GM23338 (cell line): ENCODE results near the gene GSTT4. TPM values are rescaled to one million over a fixed set of nuclear protein-coding genes. Genes with fewer than 3 reads are reported as not detected.

ENCODE experiments used
- ATAC-seq: fragments of 200-7000 bp; cut with Tn5 transposase; 3 replicates; pipeline ENCODE4 v1.9.1; 2020
- DNase-seq: peaks from one replicate; pipeline ENCODE4 v3.0.0-alpha.2; 2015; ENCODE audit warnings: low spot score
- H2AFZ ChIP-seq: fragments of 200-600 bp; sonication (generic); 2 replicates; pipeline ENCODE4 v1.8.0; 2016; ENCODE audit warnings: antibody characterized with exemption, mild to moderate bottlenecking, moderate library complexity
- H3F3A ChIP-seq: fragments of 200-600 bp; sonication (generic); replicated peaks from 2 replicates; pipeline ENCODE4 v1.8.0; 2017; ENCODE audit warnings: antibody characterized with exemption, mixed run types, low read depth
- H3K27ac ChIP-seq: fragments of 200-600 bp; sonication (generic); 2 replicates; pipeline ENCODE4 v1.6.1; 2016; ENCODE audit warnings: low read depth
- H3K27me3 ChIP-seq: fragments of 200-600 bp; sonication (generic); 2 replicates; pipeline ENCODE4 v1.8.0; 2016; ENCODE audit warnings: mild to moderate bottlenecking, mixed run types, moderate library complexity; ENCODE audit not compliant: insufficient read depth
- H3K36me3 ChIP-seq: fragments of 200-600 bp; sonication (generic); 2 replicates; pipeline ENCODE4 v1.8.0; 2016; ENCODE audit warnings: mild to moderate bottlenecking; ENCODE audit not compliant: insufficient read depth
- H3K4me1 ChIP-seq: fragments of 200-600 bp; sonication (generic); 2 replicates; pipeline ENCODE4 v1.8.0; 2016; ENCODE audit warnings: mild to moderate bottlenecking, moderate library complexity; ENCODE audit not compliant: insufficient read depth
- H3K4me2 ChIP-seq: fragments of 200-600 bp; sonication (generic); 2 replicates; pipeline ENCODE4 v1.7.1; 2017; ENCODE audit warnings: mixed run types
- H3K4me3 ChIP-seq: fragments of 200-600 bp; sonication (generic); 2 replicates; pipeline ENCODE4 v1.6.1; 2016; ENCODE audit warnings: mixed run types
- H3K79me2 ChIP-seq: fragments of 200-600 bp; sonication (generic); replicated peaks from 2 replicates; pipeline ENCODE4 v1.8.0; 2017; ENCODE audit warnings: mild to moderate bottlenecking; ENCODE audit not compliant: insufficient read depth
- H3K9me2 ChIP-seq: fragments of 200-600 bp; sonication (generic); 2 replicates; pipeline ENCODE4 v1.8.0; 2017; ENCODE audit not compliant: insufficient read depth
- H4K20me1 ChIP-seq: fragments of 200-600 bp; sonication (generic); replicated peaks from 2 replicates; pipeline ENCODE4 v1.8.0; 2017; ENCODE audit warnings: mild to moderate bottlenecking; ENCODE audit not compliant: insufficient read depth
- H3K27ac Mint-ChIP-seq: 2 replicates; pipeline ENCODE4 v1.8.0; 2020; ENCODE audit warnings: inconsistent platforms, mild to moderate bottlenecking, moderate library complexity, mixed read lengths
- H3K27me3 Mint-ChIP-seq: 3 replicates; pipeline ENCODE4 v1.8.0; 2022; ENCODE audit warnings: low read depth, mild to moderate bottlenecking, moderate library complexity, mixed read lengths, inconsistent platforms; ENCODE audit not compliant: insufficient read depth, poor library complexity
- H3K36me3 Mint-ChIP-seq: 3 replicates; pipeline ENCODE4 v1.8.0; 2021; ENCODE audit warnings: low read depth, mild to moderate bottlenecking, inconsistent platforms, moderate library complexity, mixed read lengths
- H3K4me1 Mint-ChIP-seq: 3 replicates; pipeline ENCODE4 v1.8.0; 2020; ENCODE audit warnings: mild to moderate bottlenecking, inconsistent platforms, mixed read lengths
- H3K4me3 Mint-ChIP-seq: 3 replicates; pipeline ENCODE4 v1.8.0; 2021; ENCODE audit warnings: moderate library complexity, mild to moderate bottlenecking, inconsistent platforms, mixed read lengths
- H3K9me3 Mint-ChIP-seq: 3 replicates; pipeline ENCODE4 v1.8.0; 2020; ENCODE audit warnings: moderate library complexity, mild to moderate bottlenecking, inconsistent platforms, mixed read lengths
- CREB1 ChIP-seq: fragments of 250-450 bp; sonication (Bioruptor Pico); IDR thresholded peaks from 2 replicates; pipeline ENCODE4 v1.5.0; 2020; ENCODE audit warnings: low read depth, mild to moderate bottlenecking, moderate library complexity
- EZH2 ChIP-seq: fragments of 200-600 bp; sonication (generic); IDR thresholded peaks from one replicate; pipeline ENCODE4 v1.8.0; 2017; ENCODE audit warnings: antibody characterized with exemption, mild to moderate bottlenecking, low read depth; ENCODE audit not compliant: unreplicated experiment
- EZH2phosphoT487 ChIP-seq: fragments of 200-600 bp; sonication (generic); IDR thresholded peaks from one replicate; pipeline ENCODE4 v1.8.1; 2018; ENCODE audit warnings: antibody characterized with exemption; ENCODE audit not compliant: unreplicated experiment
- JUNB ChIP-seq: IDR thresholded peaks from one replicate; pipeline ENCODE4 v1.6.1; 2016; ENCODE audit warnings: antibody characterized with exemption; ENCODE audit not compliant: unreplicated experiment
- NANOG ChIP-seq: IDR thresholded peaks from 2 replicates; pipeline ENCODE4 v1.6.1; 2016; ENCODE audit warnings: antibody characterized with exemption, borderline replicate concordance
- POLR2AphosphoS5 ChIP-seq: IDR thresholded peaks from 2 replicates; pipeline ENCODE4 v1.6.1; 2016; ENCODE audit warnings: antibody characterized with exemption, low read depth
- STAT1 ChIP-seq: IDR thresholded peaks from one replicate; pipeline ENCODE4 v1.6.1; 2016; ENCODE audit warnings: antibody characterized with exemption; ENCODE audit not compliant: unreplicated experiment
- ZNF114 ChIP-seq: fragments of 250-450 bp; sonication (Bioruptor Pico); IDR thresholded peaks from 2 replicates; pipeline ENCODE4 v1.5.0; 2020; ENCODE audit warnings: mild to moderate bottlenecking, moderate library complexity
- ZNF331 ChIP-seq: fragments of 250-450 bp; sonication (Bioruptor Pico); IDR thresholded peaks from 2 replicates; pipeline ENCODE4 v1.5.0; 2020; ENCODE audit warnings: low read depth, mild to moderate bottlenecking, moderate library complexity
- polyA plus RNA-seq: library from polyadenylated mRNA; unstranded; fragments of >200 nt; fragmentation: Nextera tagmentation; extraction: Ambion mirVana; gene quantifications from 2 replicates; pipeline ENCODE4 v1.2.1, GENCODE V29; 2016
- total RNA-seq: library from RNA; depleted of rRNA; stranded (reverse); fragments of >200 nt; shearing (Covaris generic); gene quantifications from 2 replicates; pipeline ENCODE4 v1.2.3, GENCODE V29; 2014
- TF ChIP-seq, protein P1 (sequence below), 2 experiments: fragments of 200-600 bp in 1 of 2; sonication (generic) in 1 of 2; conservative IDR thresholded peaks; 2 replicates each; pipeline versions ENCODE4 v1.5.1 to v1.6.1; 2016 to 2017; ENCODE audit warnings: antibody characterized with exemption in 2 of 2, low read depth in 2 of 2, mild to moderate bottlenecking in 2 of 2, moderate library complexity in 1 of 2
- TF ChIP-seq, protein P2 (sequence below): fragments of 250-450 bp; sonication (Bioruptor Pico); IDR thresholded peaks from 2 replicates; pipeline ENCODE4 v1.5.0; 2020; ENCODE audit warnings: mild to moderate bottlenecking, moderate library complexity
- TF ChIP-seq, protein P3 (sequence below): IDR thresholded peaks from 2 replicates; pipeline ENCODE4 v1.6.1; 2016; ENCODE audit warnings: antibody characterized with exemption

Gene GSTT4
- total and polyA plus RNA-seq, 2 experiments from 2014 or later: not detected

DNA sequence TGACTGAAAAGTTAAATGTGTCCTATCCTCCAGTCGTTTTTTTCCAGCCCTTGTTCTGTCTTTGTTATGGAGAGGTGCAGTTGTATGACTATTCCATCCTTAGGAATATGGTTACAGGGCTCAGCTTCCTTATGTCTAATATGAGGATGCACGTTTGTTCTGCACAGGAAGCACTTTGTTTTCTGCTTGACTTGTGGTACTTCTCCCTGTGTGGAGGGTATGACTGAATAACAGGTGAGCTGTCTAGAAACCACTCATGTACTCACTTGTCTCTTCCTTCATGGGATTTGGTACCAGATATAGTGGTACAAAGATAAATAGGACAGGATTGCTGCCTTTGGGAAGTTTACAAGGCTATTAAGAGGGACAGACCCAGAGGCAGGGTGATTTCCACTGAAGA, 23.3 kb upstream of the GSTT4 start (continued):
- TF ChIP-seq, protein P1, sequence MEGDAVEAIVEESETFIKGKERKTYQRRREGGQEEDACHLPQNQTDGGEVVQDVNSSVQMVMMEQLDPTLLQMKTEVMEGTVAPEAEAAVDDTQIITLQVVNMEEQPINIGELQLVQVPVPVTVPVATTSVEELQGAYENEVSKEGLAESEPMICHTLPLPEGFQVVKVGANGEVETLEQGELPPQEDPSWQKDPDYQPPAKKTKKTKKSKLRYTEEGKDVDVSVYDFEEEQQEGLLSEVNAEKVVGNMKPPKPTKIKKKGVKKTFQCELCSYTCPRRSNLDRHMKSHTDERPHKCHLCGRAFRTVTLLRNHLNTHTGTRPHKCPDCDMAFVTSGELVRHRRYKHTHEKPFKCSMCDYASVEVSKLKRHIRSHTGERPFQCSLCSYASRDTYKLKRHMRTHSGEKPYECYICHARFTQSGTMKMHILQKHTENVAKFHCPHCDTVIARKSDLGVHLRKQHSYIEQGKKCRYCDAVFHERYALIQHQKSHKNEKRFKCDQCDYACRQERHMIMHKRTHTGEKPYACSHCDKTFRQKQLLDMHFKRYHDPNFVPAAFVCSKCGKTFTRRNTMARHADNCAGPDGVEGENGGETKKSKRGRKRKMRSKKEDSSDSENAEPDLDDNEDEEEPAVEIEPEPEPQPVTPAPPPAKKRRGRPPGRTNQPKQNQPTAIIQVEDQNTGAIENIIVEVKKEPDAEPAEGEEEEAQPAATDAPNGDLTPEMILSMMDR (conservative IDR thresholded peaks at IDR 0.05; ENCODE audit: low read depth in 2 of 2): no peak

DNA sequence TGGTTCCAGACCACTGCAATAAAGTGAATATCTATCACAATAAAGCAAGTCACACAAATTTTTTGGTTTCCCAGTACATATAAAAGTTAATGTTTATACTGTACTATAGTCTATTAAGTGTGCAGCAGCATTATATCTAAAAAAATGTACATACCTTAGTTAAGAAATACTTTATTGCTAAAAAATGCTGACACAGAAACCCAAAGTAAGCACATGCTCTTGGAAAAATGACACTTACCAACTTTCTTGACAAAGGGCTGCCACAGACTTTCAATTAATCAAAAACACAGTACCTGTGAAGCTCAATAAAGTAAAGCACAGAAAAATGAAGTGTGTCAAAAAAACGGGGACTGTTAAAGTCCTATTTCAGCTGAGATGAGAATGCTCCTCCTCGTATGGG, 22.7 kb upstream of the GSTT4 start:
- Mint-ChIP-seq H3K27ac (no peak overlapping the region), H3K4me1 (peaks cover 6% of the 10 kb centered on the region; the same call in 2 of the 3 replicates)
- no peak for TF ChIP-seq EZH2phosphoT487
- TF ChIP-seq JUNB: no peak
- TF ChIP-seq EZH2: no peak
- TF ChIP-seq CREB1 (CRISPR knock-in tag): no peak
- TF ChIP-seq, protein P2, sequence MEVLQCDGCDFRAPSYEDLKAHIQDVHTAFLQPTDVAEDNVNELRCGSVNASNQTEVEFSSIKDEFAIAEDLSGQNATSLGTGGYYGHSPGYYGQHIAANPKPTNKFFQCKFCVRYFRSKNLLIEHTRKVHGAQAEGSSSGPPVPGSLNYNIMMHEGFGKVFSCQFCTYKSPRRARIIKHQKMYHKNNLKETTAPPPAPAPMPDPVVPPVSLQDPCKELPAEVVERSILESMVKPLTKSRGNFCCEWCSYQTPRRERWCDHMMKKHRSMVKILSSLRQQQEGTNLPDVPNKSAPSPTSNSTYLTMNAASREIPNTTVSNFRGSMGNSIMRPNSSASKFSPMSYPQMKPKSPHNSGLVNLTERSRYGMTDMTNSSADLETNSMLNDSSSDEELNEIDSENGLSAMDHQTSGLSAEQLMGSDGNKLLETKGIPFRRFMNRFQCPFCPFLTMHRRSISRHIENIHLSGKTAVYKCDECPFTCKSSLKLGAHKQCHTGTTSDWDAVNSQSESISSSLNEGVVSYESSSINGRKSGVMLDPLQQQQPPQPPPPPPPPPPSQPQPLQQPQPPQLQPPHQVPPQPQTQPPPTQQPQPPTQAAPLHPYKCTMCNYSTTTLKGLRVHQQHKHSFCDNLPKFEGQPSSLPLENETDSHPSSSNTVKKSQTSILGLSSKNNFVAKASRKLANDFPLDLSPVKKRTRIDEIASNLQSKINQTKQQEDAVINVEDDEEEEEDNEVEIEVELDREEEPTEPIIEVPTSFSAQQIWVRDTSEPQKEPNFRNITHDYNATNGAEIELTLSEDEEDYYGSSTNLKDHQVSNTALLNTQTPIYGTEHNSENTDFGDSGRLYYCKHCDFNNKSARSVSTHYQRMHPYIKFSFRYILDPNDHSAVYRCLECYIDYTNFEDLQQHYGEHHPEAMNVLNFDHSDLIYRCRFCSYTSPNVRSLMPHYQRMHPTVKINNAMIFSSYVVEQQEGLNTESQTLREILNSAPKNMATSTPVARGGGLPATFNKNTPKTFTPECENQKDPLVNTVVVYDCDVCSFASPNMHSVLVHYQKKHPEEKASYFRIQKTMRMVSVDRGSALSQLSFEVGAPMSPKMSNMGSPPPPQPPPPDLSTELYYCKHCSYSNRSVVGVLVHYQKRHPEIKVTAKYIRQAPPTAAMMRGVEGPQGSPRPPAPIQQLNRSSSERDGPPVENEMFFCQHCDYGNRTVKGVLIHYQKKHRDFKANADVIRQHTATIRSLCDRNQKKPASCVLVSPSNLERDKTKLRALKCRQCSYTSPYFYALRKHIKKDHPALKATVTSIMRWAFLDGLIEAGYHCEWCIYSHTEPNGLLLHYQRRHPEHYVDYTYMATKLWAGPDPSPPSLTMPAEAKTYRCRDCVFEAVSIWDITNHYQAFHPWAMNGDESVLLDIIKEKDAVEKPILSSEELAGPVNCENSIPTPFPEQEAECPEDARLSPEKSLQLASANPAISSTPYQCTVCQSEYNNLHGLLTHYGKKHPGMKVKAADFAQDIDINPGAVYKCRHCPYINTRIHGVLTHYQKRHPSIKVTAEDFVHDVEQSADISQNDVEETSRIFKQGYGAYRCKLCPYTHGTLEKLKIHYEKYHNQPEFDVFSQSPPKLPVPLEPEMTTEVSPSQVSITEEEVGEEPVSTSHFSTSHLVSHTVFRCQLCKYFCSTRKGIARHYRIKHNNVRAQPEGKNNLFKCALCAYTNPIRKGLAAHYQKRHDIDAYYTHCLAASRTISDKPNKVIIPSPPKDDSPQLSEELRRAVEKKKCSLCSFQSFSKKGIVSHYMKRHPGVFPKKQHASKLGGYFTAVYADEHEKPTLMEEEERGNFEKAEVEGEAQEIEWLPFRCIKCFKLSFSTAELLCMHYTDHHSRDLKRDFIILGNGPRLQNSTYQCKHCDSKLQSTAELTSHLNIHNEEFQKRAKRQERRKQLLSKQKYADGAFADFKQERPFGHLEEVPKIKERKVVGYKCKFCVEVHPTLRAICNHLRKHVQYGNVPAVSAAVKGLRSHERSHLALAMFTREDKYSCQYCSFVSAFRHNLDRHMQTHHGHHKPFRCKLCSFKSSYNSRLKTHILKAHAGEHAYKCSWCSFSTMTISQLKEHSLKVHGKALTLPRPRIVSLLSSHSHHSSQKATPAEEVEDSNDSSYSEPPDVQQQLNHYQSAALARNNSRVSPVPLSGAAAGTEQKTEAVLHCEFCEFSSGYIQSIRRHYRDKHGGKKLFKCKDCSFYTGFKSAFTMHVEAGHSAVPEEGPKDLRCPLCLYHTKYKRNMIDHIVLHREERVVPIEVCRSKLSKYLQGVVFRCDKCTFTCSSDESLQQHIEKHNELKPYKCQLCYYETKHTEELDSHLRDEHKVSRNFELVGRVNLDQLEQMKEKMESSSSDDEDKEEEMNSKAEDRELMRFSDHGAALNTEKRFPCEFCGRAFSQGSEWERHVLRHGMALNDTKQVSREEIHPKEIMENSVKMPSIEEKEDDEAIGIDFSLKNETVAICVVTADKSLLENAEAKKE (CRISPR knock-in tag): no peak
- no peak for TF ChIP-seq NANOG
- TF ChIP-seq, protein P1 (conservative IDR thresholded peaks at IDR 0.05; ENCODE audit: low read depth in 2 of 2): no peak
- TF ChIP-seq ZNF331 (CRISPR knock-in tag): no peak
- TF ChIP-seq ZNF114: no peak
- TF ChIP-seq STAT1: no peak
- TF ChIP-seq POLR2AphosphoS5: no peak
- TF ChIP-seq, protein P3, sequence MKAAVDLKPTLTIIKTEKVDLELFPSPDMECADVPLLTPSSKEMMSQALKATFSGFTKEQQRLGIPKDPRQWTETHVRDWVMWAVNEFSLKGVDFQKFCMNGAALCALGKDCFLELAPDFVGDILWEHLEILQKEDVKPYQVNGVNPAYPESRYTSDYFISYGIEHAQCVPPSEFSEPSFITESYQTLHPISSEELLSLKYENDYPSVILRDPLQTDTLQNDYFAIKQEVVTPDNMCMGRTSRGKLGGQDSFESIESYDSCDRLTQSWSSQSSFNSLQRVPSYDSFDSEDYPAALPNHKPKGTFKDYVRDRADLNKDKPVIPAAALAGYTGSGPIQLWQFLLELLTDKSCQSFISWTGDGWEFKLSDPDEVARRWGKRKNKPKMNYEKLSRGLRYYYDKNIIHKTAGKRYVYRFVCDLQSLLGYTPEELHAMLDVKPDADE: no peak

More for the DNA sequence above, 22.7 kb upstream of the GSTT4 start:
- H3K4me3 Mint-ChIP-seq: no peak overlapping the region
- no peak overlapping the region for H3K27ac ChIP-seq
- no peak overlapping the region for H3K4me3 ChIP-seq
- H3K79me2 ChIP-seq: peaks cover 70% of the 10 kb centered on the region
- H3K27me3 Mint-ChIP-seq: peaks cover 5% of the 10 kb centered on the region
- no peaks in the 10 kb centered on the region for H3K27me3 ChIP-seq
- H3K9me2 ChIP-seq: no peaks in the 10 kb centered on the region
- peaks cover 14% of the 10 kb centered on the region; the same call in 1 of the 2 replicates for H4K20me1 ChIP-seq
- H3K4me2 ChIP-seq: no peak overlapping the region
- no peaks in the 10 kb centered on the region for H3K36me3 ChIP-seq
- no peaks in the 10 kb centered on the region for H3F3A ChIP-seq
- no peaks in the 10 kb centered on the region for H3K9me3 Mint-ChIP-seq
- no peaks in the 10 kb centered on the region for H3K36me3 Mint-ChIP-seq
- DNase-seq (no peak), ATAC-seq (no peak)
- no peak overlapping the region for H2AFZ ChIP-seq
- H3K4me1 ChIP-seq: no peaks in the 10 kb centered on the region
